Sigmoid colon (tissue), 4 donors: ENCODE measurements around the gene FGF19.

Experiments
- CTCF ChIP-seq, 4 experiments: fragments of 450-650 bp in 3 of 4; fragments of 200-600 bp in 1 of 4; IDR thresholded peaks; one replicate each; pipeline ENCODE4 v1.5.1; 2016 to 2019; ENCODE audit warnings: antibody characterized with exemption in 4 of 4, mild to moderate bottlenecking in 3 of 4, moderate library complexity in 2 of 4
- EP300 ChIP-seq, 4 donors: sonication (generic); formaldehyde crosslinking; IDR thresholded peaks; one replicate each; pipeline ENCODE4 v1.6.1; 2017; ENCODE audit warnings: antibody characterized with exemption in 4 of 4
- POLR2A ChIP-seq, 2 donors: fragments of 450-650 bp; IDR thresholded peaks; one replicate each; pipeline ENCODE4 v1.6.1; 2016; ENCODE audit warnings: antibody characterized with exemption in 2 of 2, mild to moderate bottlenecking in 2 of 2, moderate library complexity in 2 of 2
- POLR2AphosphoS5 ChIP-seq, 4 donors: sonication (generic); formaldehyde crosslinking; IDR thresholded peaks; one replicate each; pipeline ENCODE4 v1.6.1; 2017; ENCODE audit warnings: antibody characterized with exemption in 4 of 4

- TF ChIP-seq CTCF (IDR thresholded peaks at IDR 0.05) (no peak), EP300 (IDR thresholded peaks at IDR 0.05) (no peak), POLR2A (IDR thresholded peaks at IDR 0.05) (no peak), POLR2AphosphoS5 (IDR thresholded peaks at IDR 0.05) (no peak)
Measured at GRCh38 chr11:69649576-69649900, 54.3 kb downstream of the FGF19 start.
